Measurements from ENCODE around the gene ANGPTL4. TPM values are rescaled to one million over a fixed set of nuclear protein-coding genes. Genes with fewer than 3 reads are reported as not detected.
"Not testable (repeated sequence)": the region's sequence is repeated elsewhere in the genome, so short reads cannot be mapped to it uniquely, and the experiment has no call there.

ANGPTL4 gene, protein sequence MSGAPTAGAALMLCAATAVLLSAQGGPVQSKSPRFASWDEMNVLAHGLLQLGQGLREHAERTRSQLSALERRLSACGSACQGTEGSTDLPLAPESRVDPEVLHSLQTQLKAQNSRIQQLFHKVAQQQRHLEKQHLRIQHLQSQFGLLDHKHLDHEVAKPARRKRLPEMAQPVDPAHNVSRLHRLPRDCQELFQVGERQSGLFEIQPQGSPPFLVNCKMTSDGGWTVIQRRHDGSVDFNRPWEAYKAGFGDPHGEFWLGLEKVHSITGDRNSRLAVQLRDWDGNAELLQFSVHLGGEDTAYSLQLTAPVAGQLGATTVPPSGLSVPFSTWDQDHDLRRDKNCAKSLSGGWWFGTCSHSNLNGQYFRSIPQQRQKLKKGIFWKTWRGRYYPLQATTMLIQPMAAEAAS
- 0.10 and 0.59 TPM in 2 replicates for total RNA-seq (2014; rRNA removed; shearing (Covaris generic))

DNA sequence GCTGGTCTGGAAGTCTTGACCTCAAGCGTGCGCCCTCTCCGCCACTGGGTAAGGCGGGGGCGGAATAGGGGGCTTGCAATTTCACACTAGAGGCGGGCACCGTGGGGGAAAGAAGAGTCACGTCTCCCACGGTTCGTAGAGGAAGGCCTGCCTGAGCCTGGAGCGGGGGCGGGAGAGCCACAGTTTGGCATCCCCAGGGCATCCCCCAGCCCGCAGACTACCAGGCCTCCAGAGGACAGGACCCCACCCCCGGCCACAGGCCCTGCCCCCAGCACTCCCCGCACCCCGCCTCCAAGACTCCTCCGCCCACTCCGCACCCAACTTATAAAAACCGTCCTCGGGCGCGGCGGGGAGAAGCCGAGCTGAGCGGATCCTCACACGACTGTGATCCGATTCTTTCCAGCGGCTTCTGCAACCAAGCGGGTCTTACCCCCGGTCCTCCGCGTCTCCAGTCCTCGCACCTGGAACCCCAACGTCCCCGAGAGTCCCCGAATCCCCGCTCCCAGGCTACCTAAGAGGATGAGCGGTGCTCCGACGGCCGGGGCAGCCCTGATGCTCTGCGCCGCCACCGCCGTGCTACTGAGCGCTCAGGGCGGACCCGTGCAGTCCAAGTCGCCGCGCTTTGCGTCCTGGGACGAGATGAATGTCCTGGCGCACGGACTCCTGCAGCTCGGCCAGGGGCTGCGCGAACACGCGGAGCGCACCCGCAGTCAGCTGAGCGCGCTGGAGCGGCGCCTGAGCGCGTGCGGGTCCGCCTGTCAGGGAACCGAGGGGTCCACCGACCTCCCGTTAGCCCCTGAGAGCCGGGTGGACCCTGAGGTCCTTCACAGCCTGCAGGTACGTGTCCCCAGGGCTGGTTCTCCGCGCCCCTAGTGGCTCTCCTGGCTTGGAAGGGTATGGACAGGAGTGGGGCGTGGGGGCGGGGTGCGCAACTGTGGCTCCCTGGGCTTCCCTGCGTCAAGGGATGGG, at the start of gene ANGPTL4:
ANGPTL4 (plus strand) TSS at position 353 of the 969 bp plus-strand sequence; CDS start at position 520, 167 bp downstream.
- H3K27me3 ChIP-seq, result no peaks in the 10 kb centered on the region
- no peak for DNase-seq
- no peak within 1 kb of the TSS for H3K4me3 ChIP-seq
- H3K27ac ChIP-seq, result no peak within 1 kb of the TSS
- no peaks in the 10 kb centered on the region for H3K9me3 ChIP-seq (replicated peaks)
- H3K4me1 ChIP-seq, result peaks cover 28% of the 10 kb centered on the region
- no peaks in the 10 kb centered on the region for H3K36me3 ChIP-seq

DNA sequence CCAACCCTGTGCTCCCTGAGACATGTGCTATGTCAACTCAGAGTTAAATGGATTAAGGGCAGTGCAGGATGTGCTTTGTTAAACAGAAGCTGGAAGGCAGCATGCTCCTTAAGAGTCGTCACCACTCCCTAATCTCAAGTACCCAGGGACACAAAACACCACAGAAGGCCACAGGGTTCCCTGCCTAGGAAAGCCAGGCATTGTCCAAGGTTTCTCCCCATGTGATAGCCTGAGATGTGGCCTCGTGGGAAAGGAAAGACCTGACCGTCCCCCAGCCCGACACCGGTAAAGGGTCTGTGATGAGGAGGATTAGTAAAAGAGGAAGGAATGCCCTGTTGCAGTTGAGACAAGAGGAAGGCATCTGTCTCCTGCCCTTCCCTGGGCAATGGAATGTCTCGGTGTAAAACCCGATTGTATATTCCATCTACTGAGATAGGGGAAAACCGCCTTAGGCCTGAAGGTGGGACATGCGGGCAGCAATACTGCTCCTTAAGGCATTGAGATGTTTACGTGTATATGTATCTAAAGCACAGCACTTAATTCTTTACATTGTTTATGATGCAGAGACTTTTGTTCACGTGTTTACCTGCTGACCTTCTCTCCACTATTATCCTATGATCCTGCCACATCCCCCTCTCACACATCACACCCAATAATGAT, 48.8 kb upstream of the ANGPTL4 start:
- not testable (repeated sequence) for H3K4me3 ChIP-seq; H3K27ac ChIP-seq; H3K9me3 ChIP-seq (replicated peaks); H3K36me3 ChIP-seq; DNase-seq; H3K4me1 ChIP-seq; H3K27me3 ChIP-seq

DNA sequence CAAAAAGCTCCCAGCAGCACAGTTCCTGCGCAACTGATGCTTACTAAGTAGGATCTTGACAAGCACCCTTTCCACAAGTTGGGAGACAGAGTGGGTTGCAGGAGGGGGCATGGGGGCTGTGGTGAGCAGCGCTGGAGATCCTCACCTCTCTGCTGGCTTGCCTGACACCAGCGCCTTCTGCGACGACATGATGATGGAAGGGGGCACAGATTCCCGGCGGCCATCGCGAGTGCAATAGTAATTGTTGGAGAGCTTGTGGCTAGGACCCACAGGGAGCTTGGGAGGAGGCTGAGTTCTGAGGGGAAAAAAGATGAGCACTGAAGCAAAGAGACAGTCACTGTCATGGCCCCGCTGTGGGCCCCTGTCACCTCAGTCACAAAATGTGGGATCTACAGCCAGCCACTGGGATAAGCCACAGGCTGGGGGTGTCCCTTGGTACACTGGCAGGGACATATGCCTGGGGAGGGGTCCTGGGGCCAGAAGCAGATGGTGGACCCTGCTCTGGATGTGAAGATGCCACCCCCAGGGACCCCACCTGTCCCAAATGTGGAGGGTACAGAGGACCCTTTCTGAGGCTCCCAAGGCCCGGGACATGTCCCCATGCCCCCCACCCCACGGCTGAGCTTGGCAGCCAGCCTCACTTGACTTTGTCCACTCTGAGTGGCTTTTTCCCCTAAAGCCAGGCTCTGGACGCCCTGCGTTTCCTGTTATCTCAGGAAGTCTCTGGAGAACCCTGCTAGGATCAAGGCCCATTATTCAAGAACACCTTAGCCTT, 47.4 kb upstream of the ANGPTL4 start:
- H3K4me3 ChIP-seq, result no peak overlapping the region
- H3K27ac ChIP-seq, result no peak overlapping the region
- no peaks in the 10 kb centered on the region for H3K27me3 ChIP-seq
- DNase-seq, result no peak
- no peaks in the 10 kb centered on the region for H3K36me3 ChIP-seq
- peaks cover 5% of the 10 kb centered on the region; the same call in 1 of the 2 replicates for H3K4me1 ChIP-seq
- H3K9me3 ChIP-seq (replicated peaks), result no peaks in the 10 kb centered on the region

DNA sequence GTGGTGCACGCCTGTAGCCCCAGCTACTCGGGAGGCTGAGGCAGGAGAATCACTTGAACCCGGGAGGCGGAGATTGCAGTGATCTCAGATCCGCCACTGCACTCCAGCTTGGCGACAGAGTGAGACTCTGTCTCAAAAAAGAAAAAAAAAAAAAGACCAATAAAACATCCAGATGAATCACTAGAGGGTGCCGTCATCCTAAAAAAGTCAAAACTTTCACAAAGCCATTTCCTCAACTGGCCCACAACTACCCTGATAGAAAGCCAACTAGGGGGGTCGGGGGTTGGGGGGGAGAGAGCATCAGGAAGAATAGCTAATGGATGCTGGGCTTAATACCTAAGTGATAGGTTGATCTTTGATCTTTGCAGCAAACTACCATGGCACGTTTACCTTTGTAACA, 45.1 kb upstream of the ANGPTL4 start:
- DNase-seq; H3K9me3 ChIP-seq (replicated peaks): not testable (repeated sequence)
- H3K36me3 ChIP-seq, result peaks cover 15% of the 10 kb centered on the region

DNA sequence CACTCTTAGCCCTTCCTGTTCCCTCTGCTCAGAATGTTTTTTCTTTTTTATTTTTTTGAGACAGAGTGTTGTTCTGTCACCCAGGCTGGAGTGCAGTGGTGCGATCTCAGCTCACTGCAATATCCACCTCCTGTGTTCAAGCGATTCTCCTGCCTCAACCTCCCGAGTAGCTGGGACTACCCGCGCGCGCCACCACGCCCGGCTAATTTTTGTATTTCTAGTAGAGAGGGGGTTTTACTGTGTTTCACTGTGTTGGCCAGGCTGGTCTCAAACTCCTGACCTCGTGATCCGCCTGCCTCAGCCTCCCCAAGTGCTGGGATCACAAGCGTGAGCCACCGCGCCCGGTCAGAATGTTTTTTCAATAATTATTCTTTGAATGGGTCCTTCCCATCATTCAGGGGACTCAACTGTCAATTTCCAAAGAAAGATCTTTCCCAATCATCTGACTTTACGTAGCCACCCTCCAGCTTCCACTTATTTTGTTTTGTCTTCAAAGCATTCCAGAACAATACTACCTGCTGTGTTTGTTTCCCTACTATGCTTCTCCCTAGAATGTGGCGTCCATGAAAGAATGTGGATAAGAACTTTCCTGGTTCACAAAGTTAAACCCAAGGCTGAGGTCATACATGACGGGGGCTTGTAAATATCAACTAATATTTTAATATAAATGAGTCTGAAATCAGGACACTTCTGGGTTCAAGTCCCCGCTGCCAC, 44.0 kb upstream of the ANGPTL4 start:
- Histone ChIP-seq H3K4me3 (peak overlapping the region; percentile 85), H3K4me1 (peaks cover 5% of the 10 kb centered on the region; the same call in 1 of the 2 replicates), H3K9me3 (replicated peaks) (no peaks in the 10 kb centered on the region), H3K27me3 (no peaks in the 10 kb centered on the region), H3K36me3 (peaks cover 21% of the 10 kb centered on the region), H3K27ac (no peak overlapping the region)
- DNase-seq, result no peak

More for the DNA sequence above, 45.1 kb upstream of the ANGPTL4 start:
- H3K4me1 ChIP-seq, H3K27ac ChIP-seq, H3K4me3 ChIP-seq, H3K27me3 ChIP-seq: not testable (repeated sequence)

DNA sequence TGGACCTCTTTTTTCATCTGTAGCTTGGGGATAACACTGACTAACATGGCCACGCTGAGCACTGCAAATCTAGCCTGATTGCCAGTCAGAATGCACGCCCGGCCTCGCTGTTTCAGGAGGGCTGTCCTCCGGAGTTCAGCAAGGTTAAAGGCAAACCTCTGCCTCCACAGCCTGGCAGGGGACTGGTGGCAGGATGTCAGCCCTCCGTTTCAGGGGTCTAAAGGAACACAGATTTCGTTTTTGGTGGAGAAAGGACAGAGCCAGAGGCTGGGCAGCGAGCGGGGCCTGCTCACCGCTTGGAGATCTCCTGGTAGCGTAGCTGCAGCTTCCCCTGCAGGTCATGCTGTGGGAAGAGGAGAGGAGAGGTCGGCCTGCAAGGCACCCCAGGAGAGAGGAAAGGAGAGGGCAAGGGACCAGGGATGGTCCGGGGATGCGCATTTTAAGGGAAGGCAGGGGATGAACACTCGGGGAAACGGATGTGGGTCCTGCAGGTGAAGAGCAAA, 43.3 kb upstream of the ANGPTL4 start:
- DNase-seq, result no peak
- Histone ChIP-seq H3K4me3 (peak overlapping the region; percentile 85), H3K4me1 (peaks cover 5% of the 10 kb centered on the region; the same call in 1 of the 2 replicates), H3K27me3 (no peaks in the 10 kb centered on the region), H3K27ac (peak overlapping the region; percentile 77), H3K36me3 (peaks cover 21% of the 10 kb centered on the region), H3K9me3 (replicated peaks) (no peaks in the 10 kb centered on the region)

DNA sequence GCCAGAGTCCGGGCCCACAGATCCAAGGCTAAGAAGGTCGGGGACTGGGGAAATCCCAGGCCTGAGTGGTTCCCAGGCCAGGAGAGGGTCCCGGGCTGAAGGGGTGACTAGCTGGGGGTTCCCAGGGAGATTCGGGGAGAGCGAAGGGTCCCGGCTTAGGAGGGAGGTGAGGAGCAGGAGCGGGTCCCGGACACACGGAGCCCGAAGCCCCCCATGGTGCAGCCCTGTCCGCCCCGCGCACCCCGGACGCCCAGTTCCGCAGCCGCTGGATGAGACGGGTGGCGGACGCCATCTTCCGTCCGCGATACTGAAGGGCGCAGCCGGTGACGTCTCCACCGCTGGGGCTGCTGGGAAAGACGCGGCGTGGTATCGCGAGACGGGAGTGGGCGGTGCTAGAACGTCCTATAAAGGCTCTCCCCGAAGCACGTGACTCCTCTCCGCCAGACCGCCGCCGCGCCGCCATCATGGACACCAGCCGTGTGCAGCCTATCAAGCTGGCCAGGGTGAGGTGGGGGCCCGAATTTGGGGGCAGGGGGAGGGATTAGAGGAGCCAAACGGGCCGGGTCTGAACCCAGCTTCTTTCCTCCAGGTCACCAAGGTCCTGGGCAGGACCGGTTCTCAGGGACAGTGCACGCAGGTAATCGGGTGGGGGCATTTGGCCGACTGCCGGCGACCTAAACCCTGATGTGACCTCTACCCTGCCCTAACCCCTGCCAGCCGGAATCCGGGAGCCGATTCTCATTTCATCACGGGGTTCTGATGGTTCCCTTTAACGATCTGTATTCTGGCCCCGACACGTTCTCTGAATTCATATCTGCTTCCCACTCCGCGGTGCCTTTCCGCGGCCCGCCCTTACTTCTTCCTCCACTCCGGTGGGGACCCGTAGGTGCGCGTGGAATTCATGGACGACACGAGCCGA, 42.6 kb upstream of the ANGPTL4 start, which contains the start of the genes NDUFA7 and RPS28:
NDUFA7 (minus strand) TSS at position 309 of the 919 bp plus-strand sequence; CDS start at position 292, 17 bp downstream.
RPS28 (plus strand) TSS at position 430 of the 919 bp plus-strand sequence; CDS start at position 465, 35 bp downstream.
- peak; percentile 94 to 96 for DNase-seq
- Histone ChIP-seq H3K27ac (peak within 1 kb of the TSS; percentile 77), H3K9me3 (replicated peaks) (no peaks in the 10 kb centered on the region), H3K4me1 (peaks cover 5% of the 10 kb centered on the region; the same call in 1 of the 2 replicates), H3K4me3 (peak within 1 kb of the TSS; percentile 85), H3K27me3 (no peaks in the 10 kb centered on the region), H3K36me3 (peaks cover 21% of the 10 kb centered on the region)

DNA sequence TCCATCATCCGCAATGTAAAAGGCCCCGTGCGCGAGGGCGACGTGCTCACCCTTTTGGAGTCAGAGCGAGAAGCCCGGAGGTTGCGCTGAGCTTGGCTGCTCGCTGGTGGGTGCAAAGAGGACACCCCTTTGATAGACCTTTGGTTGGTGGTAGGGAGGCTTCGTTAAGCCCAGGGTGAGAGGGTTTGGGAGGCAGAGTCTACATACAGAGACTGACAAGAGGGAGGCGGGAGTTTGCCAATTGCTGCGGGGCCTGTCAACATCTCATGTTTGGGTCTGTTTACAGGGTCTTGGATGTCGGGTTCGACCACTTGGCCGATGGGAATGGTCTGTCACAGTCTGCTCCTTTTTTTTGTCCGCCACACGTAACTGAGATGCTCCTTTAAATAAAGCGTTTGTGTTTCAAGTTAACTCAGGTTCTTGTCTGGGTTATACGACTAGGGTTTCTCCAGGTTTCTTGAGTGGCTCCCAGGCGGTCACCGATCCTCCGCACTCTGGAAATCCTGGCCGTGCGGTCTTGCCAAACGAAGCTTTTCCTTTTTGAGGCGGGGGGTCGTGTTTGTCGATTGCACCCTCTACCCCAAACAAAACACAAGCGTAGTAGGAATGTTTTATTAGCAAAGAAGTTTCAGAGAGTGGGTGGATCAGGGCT, 41.8 kb upstream of the ANGPTL4 start:
- Histone ChIP-seq H3K36me3 (peaks cover 21% of the 10 kb centered on the region), H3K4me3 (peak overlapping the region; percentile 85), H3K9me3 (replicated peaks) (no peaks in the 10 kb centered on the region), H3K27ac (peak overlapping the region; percentile 77), H3K27me3 (no peaks in the 10 kb centered on the region), H3K4me1 (peaks cover 5% of the 10 kb centered on the region; the same call in 1 of the 2 replicates)
- no peak for DNase-seq

DNA sequence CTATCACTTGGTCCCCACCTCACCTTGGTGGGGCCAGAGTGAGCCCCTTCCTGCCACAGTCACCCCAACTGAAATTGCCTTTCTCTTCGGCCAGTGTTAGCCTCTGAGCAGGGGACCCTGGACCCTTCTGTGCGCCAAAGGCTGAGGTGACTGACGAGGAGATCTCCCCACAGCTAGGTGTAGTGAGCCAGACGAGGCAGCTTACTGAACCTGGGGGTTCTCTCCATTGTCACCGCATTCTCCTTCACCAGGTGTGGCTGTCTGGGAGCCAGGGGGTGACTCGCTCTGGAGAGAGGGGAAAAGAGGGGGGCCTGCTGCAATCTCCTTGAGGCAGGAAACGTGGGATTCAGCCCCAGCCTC, 41.3 kb upstream of the ANGPTL4 start:
- DNase-seq, result no peak
- H3K9me3 ChIP-seq (replicated peaks), result no peaks in the 10 kb centered on the region
- H3K36me3 ChIP-seq, result peaks cover 21% of the 10 kb centered on the region
- H3K27me3 ChIP-seq, result no peaks in the 10 kb centered on the region; the same call in 1 of the 2 replicates
- H3K27ac ChIP-seq, result no peak overlapping the region
- H3K4me3 ChIP-seq, result peak overlapping the region; percentile 85
- H3K4me1 ChIP-seq, result peaks cover 5% of the 10 kb centered on the region; the same call in 1 of the 2 replicates

DNA sequence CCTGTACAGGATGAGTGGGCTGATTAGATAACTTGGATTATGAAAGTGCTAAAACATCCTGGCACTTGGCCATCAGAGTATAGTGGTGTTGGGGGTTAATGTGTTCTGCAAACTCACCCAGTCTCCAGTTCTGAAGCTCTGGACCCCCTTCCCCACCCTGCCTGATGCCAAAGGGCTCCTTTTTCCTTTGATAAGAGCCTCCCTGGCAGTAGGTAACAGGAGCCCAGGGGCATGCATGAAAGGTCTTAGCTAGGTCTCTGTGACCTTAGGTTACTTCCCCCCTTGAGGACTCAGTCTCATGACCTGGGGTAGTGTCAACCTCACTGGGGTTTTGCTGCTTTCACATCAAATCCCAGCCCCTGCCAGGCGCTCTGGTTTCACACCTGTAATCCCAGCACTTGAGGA, 40.2 kb upstream of the ANGPTL4 start:
- no peak overlapping the region for H3K4me3 ChIP-seq
- DNase-seq, result no peak
- H3K27ac ChIP-seq, result no peak overlapping the region
- H3K36me3 ChIP-seq, result peaks cover 21% of the 10 kb centered on the region
- peaks cover 5% of the 10 kb centered on the region; the same call in 1 of the 2 replicates for H3K4me1 ChIP-seq
- no peaks in the 10 kb centered on the region for H3K9me3 ChIP-seq (replicated peaks)
- no peaks in the 10 kb centered on the region; the same call in 1 of the 2 replicates for H3K27me3 ChIP-seq

DNA sequence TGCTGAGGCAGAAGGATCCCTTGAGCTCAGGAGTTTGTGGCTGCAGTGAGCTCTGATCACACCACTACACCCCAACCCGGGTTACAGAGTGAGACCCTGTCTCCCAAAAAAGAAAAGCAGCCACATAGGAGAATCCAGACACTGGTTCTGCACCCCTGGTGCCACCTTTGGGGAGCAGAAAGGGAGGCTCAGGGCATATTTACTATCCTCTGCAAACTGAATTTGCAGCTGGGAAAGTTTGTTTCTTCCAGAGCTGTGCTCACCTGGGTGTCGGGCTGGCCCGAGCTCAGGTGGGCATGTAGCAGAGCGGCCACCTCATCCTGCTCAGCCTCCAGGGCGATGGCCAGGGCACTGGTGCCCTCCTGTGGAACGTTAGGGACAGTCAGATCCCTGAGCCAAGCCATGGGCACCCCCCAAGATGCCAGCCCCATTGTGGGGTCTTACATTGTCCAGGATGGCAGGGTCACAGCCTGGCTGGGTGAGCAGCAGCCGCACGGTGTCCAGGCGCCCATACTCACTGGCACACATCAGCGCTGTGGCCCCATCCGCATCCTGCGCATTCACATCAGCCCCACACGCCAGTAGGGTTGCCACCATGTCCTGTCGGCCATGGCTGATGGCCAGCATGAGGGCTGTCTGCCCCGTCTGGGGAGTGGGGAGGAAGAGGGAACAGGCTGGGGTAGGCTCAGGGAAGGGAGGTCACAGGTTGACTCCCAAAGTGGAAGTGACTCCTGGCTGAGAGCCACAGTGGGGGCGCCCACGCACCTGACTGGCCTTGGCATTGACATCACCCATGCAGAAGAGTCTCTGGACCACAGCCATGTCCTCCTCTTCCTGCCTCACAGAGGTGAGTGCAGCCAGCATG, 39.5 kb upstream of the ANGPTL4 start:
- Histone ChIP-seq H3K27me3 (no peaks in the 10 kb centered on the region; the same call in 1 of the 2 replicates), H3K27ac (no peak overlapping the region), H3K4me3 (no peak overlapping the region), H3K4me1 (peaks cover 5% of the 10 kb centered on the region; the same call in 1 of the 2 replicates), H3K36me3 (peaks cover 21% of the 10 kb centered on the region), H3K9me3 (replicated peaks) (no peaks in the 10 kb centered on the region)
- no peak for DNase-seq
